NCI-H1694 (cell line): Measurements from ENCODE around the gene ELAVL4.
"Not testable (repeated sequence)": the region's sequence is repeated elsewhere in the genome, so short reads cannot be mapped to it uniquely, and the experiment has no call there.

Source experiments
- DNase-seq: peaks from one replicate; lab custom pipeline; 2025; lab: John Stamatoyannopoulos, UW

ELAVL4 gene

DNA sequence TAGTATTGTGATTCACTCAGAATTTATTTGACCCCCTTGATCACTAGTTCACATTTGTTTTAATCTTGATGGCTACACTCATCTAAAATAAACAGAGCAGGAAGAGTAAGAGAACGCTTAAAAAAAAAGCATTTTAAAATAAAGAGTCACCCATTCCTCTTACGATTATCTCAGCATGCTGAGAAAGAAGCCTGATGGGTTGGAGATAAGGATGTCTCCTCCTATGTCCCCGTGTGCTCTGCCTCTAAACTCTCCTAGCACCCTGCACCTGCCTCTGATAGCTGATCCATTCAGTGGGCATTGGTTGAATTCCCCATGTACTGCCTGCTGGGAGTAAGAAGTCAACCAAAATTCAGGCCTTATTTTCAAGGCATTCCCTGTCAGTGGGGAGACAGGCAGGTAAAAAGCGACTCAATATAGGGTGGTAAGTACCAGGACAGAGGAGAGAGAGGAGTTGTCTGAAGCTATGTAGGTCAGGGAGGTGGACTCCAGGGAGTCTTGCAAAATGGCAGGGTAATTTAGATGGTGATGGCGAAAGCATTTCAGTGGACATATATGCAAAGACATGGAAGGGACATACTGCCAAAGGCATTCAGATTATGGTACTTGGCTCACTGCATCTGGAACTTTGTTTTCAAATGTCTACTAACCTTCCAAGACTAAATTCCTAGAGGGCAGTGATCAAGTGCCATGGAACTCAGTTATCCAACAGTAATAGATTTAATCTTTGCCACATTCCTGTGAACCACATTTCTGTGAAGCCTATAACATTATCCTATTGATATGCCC is 18.4 kb downstream of the ELAVL4 start:
- DNase-seq, result no peak

DNA sequence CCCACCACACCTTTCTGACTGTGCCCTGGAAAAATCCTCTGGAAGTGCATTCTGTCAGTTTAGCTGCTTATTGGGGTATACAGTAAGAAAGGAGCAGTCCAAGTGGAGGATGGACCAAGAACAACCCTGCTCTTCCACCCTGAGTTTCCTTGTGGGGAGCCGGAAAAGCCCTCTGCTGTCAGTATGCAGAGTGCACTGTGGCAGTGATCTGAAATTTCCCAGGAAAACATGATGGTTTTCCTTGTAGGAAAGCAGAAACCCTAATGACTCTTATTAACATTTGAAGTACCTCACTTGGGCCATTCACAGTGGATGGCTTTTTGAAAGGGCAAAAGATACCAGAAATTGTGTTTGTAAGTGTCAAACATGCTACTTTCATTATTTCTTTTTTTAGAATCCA is 20.5 kb downstream of the ELAVL4 start:
- DNase-seq, result no peak

DNA sequence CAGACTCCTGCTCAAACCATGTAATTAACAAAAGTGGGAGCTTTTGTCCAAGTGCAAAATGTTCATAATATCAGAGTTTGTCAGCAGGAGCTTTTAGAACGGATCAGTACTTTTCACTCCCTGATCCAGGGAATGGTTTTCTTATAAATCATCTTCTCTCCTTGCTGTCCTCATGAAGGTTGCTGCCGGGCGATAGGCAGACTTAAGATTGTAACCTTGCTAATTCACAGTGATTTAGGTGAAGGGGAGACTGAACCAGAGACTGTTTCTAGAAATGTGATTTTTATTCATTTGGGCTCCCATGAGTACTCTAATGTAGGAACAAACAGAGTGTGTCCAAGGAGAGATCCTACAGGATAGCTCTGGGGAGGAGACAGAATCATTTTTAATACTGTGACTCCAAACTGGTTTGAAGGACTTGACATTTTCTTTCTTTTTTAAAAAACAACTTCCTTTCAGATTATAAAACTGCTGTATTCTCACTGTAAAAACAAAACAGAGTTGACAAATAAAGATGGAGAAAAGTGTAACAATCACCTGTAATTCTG is 23.7 kb downstream of the ELAVL4 start:
- DNase-seq, result no peak

DNA sequence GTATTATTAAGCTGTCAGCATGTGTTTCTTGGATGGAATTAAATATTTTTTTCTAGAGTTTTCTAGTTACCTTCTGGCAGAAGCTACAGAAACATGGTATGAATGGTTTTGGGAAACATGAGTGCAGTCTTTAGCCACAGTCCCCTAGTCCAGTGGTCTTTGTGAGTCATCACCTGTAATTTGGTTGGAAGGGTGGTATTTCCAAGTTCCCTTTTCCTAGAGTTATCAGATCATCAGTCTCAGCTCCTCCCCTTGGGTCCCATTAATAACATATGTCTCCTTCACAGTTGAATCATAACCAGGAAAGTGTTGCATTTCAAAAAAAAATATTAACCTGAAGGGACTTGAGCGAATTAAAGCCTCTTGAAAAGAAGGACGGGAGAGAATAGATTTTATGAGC is 27.0 kb downstream of the ELAVL4 start:
- no peak for DNase-seq

DNA sequence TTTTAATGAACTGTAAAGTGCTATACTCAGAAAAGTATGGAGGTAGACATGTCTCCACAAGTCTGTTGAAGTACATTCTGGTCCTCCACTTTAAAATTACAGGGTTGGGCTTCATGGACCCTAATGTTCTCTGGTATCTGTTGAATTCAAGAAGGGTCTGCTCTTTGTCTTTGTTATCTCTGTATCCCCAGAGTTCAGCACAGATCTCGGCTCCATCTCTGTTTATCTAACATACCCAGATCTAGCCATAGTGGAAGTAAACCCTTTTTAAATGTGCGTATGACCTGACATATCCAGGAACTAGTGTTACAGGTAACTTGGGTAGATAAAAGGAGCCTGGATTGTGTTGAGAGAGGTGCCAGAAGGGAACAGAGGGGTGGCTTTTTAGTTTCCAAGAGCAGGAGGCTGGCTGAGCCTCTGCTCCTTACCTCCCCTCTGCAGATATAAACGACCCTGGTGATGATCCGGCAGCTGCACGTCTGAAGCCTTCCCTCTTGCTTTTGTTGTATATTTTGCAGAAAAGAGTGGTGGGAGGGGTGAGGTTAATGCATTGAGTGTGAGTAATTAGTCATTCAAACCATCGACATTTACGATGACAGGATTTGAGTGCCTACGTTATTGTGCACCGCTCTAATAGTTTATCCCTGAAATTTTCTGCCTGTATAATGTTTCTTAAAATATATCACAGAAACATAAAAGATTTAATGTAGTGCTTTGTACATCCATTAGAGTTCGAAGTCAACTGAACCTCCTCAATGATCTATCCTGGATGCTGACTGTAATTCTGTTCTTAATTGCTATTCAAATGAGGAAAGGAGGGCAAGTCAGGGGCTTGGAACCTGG is 30.8 kb downstream of the ELAVL4 start:
- no peak for DNase-seq

DNA sequence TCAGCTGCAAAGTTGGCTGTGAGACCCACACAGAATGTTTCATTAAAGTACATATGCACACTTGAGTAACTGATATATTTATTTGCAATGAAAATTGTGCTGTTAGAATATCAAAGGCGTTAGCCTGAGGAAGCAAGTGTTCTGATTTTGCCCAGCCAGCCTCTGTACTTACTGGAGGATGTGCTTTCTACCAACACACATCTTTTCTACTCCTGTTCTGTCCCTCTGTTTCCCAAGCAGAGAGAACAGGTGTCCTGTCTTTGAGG is 31.4 kb downstream of the ELAVL4 start:
- DNase-seq, result no peak

DNA sequence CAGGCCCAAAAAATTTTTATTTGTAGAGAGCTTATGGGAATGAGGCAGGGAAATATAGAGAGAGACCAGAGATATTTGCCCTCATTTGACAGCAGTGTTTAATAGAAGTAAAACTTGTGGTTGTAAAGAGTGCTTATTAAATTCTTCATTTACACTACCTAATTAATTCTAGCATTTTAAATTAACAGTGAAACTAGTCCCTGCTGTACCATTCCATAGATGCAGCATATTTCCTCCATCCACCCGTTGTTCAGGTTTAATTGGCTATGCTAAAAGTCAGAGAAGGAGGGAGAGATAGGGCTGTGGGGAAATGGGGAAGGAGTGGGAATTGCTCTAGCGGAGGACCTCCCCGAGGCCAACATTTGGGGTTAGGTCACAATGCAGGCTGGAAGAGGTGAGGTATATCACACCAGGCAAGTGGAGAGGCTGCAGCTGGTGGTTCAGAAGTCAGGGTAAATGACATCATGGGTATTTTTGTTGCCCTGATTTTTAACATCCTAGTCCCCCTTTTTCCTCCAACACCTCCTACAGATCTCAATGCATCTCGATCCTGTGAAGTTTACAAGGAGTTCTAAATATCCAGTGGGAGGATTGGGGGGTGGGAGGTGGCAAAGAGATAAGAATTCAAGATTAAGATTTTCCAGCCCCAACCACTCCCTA is 38.6 kb downstream of the ELAVL4 start:
- no peak for DNase-seq

DNA sequence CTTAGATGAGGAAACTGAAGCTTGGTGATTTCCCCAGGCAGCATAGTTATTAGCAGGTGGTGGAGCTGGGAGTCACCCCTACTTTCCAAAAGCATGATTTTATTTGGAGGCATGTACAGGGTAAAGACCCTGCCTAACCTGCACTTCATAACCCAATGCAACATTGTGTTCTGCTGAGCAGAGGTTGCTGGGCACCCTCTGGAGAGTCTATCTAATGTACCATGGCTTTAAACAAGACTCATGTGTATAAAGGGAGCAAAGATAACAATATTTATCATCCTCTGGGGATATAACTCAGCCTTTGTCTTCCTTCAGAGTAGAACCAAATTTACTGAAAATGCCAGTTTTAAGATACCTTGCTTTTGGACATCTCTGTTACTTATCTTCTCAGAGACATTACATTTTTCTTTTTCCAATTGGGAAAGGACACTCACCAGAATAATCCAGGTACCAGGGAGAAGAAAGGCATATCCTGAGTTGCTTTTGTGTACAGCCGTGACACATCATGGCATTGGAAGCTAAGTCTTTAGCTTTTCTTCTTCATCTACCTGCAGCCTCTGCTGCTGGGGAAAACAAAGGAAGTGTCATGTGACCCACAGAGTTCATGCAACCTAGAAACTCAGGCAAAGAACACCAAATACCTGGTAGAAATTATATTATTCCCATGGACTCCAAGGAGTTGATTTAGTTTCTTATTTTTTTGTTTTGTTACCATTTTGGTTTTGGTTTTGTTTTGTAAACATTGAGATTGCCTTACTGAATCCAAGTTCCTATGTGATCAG is 39.6 kb downstream of the ELAVL4 start:
- DNase-seq, result no peak

DNA sequence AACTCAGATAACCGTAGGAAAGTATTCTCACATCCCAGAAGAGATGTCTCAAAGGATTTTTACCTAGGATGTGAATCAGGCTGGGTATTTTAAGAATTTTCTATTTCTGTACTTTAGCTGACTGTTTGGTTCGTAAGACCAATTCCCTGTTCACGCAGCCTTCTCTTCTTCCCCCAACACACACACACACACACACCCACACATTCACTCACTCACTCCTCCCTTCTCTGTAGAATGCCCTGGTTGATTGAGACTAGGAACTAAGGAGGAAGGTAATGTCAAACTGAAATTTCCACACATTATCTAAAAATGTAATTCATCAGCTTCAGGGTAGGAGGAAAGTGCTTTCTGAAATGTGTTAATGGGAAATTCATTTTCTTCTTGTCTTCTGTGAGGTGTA is 43.5 kb downstream of the ELAVL4 start:
- no peak for DNase-seq

DNA sequence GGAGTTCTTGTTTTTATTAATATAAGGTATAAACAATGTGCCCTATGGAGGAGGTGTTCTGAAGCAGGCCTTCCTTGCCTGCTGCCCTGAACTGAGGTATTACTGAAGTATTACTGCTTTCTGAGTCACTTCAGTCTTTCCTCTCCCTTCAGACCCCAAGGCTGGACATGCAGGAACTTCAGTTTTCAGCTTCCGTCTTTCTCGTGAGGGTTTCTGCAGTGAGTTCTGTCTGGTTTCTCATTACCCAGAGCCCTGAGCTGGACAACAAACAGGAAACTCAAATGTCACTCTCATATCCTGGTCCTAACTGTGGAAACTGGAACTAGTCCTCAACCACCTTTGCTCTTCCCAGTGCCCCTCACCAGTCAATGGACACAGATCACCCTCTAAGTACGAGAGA is 46.8 kb downstream of the ELAVL4 start:
- no peak for DNase-seq

DNA sequence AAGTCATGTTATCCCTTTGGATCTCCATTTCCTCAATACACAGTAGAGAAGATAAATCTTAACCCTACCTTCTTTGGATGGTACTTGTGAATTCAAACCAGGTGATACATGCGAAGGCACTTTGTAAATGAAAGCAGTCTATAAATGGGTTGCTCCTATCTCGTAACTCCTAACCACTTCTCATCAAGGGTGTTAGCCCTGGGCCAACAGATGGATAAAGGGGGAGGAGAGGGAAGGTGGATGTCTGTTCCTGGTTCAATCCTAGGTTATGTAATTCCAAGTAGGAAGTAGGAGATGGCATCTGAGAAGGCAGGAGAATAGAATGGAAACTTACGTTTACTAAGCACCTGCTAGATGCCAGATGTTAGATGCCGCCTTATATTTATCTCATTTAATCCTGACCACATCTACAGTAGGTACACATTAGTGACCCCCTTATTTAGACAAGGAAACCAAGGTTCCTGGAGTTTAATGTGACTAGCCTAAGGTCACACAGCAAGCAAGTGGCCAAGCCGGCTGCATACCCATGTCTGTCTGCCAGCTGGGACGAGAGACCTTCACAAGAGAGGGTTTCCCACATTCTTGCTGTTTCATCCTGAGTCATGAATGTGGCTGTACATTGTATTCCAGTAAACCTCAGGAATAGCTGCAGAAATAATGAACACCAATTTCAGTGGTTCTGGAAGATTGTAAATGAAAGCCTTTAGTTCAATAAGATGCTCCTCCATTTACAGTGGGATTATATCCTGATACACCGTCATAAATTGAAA is 47.7 kb downstream of the ELAVL4 start:
- DNase-seq, result no peak

DNA sequence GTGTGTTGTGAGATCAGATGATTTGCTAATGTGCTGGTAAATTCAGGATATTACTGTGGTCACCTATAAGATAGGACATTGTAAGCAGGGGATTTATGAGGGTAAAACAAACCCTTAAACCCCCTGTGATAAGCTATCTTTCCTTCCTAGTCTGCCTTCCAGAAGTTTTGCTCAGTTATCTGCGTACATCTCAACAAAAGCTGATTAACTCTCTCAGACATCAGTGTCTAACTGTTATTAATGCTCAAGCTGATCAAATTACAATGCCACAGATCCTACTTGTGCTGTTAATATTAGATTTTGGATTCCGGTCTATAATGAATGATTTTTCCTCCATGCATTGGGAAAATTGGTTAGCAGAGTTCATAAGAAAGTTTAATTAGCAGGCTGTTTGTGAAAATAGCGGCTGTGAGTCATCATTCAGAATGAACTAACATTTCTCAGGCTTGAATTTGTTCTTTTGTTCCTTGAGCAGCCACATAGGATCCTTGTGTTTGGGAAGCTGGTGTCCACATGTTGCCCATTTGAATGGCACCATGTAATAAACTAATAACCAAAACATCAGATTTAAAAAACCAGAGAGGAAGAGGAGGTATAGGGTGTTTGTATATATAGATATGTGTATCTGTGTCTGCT is 48.7 kb downstream of the ELAVL4 start:
- DNase-seq, result no peak

DNA sequence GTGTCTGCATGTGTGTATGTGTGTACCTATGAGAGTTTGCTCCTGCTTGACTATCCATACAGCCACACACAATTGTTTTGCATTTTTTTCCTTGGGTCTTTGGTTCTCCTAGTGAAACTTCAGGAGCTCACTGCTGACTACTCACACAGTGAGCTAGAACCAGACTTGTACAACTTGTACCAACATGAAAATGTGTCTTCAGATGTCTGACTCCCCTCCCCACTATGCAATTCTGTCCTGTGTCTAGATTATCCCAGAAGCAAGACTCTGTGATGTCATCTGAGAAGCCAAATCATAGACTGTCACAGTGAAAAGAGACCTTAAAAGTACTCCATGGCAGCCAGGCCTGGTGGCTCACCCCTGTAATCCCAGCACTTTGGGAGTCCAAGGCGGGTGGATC is 49.7 kb downstream of the ELAVL4 start:
- DNase-seq, result no peak

DNA sequence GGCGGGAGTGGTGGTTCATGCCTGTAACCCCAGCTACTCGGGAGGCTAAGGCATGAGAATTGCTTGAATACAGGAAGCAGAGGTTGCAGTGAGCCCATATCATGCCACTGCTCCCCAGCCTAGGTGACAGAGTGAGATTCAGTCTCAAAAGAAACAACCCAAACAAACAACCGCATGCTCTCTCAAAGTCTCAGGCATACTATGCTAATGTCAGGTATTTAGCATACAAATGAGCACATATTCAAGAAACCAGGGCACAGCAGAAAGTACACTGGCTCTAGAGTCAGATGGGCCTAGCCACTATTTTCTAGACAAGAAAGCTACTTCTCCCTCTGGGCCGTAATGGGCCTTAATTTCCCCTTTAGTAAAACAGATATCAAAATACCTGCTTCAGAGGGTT is 55.0 kb downstream of the ELAVL4 start:
- no peak for DNase-seq

DNA sequence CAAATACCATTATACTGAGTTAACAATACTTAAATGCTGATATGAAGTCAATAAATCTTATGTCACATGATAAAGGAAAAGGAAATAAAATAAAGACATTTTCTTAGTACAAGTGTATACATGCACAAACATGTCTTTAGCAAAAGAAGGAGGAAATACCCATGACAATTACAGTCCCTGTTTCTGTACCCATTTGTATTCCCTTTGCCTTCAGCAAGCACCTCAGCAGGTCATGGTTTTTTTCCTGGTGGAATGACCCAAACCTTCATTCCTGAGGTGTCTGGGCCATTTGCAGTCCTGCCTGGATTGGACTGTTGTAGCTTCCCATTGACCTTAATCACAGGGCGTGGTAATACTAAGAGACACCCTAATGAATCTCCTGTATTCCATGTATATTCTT is 57.6 kb downstream of the ELAVL4 start:
- DNase-seq, result not testable (repeated sequence)

DNA sequence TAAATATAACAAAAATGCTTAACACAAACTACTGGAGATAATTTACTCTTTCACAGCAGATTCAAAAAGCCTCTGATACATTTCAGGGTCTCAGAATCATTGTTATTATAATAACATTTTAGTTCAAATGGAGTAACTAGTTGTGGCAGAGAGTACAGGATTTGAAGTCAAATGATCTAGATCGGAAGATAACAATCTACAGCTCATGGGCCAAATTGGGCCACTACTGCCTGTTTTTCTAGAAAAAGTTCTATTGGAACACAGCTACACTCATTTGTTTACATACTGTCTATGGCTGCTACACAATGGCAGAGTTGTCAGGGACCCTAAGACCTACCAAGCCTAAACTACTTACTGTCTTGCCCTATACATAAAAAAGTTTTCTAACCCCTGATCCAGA is 63.6 kb downstream of the ELAVL4 start:
- DNase-seq, result no peak

DNA sequence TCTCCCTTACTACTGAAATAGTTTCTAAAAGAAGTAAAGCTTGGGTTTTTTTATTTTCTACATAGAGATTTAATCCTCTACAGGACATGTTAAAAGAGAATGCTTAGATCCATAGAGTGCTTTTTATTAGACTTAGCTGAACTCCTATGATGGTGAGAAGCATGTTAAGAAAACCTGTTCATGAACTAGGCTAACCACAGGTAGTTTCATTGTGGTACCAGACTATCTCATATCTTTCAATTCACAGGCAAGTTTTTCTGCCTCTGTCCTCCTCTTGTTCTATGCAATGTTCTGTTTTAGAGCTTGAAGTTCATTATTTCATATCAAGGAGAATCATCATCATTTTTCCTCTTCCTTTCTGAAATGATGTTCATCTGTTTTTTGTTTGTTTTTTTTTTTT is 65.4 kb downstream of the ELAVL4 start:
- DNase-seq, result no peak

DNA sequence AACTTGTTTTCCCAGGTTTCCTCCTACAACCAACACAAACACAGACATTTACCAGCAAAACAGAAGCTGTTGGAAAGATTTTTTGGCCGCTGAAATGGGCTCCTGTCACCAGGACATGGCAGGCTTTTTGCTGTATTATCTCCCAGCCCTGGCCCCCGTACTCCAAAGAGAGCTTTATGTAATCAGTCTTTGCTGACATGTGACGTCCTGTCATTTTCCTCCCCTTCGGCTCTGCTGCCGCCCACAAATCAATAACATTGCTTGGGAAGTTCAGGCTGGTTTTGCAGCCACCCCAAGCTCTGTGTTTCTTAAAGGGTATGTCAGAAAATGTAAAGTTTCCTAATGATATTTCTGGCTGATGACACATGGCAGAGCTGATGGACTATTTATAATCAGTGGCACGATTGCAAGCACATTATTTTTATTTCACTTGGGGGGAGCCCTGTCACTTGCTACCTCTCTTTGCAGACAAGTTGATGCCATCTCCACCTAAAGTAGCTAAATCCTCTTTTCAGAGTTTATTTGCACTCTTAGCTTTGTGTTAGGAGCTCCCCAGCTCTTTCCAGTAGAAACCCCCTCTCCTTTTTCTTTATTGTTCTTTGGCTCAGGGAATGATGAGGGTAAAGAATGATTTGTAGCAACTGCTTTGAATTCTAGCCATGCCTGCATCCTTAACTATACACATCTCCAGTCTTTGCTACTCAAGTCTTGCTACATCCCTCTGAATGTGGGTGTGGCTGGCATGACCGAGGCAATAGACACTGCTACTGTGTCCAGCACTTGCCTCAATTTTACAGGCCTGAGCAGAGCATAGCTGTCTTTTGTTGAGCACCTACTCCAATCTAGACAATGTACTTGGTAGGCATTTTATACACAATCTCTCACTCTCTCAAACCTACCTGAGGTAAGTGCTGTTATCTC is 67.3 kb downstream of the ELAVL4 start:
- DNase-seq, result no peak

DNA sequence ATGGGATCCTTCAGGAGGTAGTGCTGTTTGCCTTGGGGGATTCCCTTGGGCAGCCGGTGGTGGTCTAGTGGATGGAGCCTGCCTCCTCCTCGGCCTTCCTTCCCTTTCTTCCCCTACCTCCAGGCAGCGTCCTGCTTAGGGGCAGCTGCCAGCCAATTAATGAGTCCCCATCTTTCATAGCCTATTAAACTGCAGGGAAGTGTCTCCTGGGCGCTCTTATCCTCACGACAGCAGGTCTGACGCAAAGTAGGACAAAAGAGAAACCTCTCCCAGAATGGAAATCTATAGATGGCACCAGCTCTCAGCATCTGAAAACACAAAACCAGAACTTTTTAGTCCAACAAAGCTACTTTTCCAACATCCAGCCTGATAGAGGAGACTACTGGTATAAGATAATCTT is 69.3 kb downstream of the ELAVL4 start:
- no peak for DNase-seq

DNA sequence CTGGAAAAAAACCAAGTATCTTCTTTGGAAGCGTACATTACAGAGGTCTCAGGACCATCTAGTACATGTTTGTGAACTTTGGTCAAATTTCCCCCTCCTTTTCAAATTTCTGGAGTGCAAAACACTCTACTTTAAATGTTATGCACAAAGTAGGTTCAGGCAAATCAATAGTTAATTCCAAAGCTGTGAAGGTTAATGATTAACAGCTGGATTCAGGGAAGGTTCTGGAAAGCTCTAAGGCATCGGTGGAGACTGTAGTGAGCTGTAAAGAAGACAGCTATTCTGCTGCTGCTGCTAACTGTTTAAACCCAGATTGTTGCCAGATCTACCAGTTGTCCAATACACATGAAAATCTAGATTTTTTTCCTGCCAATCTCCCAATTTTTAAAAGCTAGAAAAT is 70.9 kb downstream of the ELAVL4 start:
- no peak for DNase-seq
